ENCODE measurements around the gene SRGAP1. TPM values are rescaled to one million over a fixed set of nuclear protein-coding genes. Genes with fewer than 3 reads are reported as not detected.

The SRGAP1 gene
- total and polyA plus RNA-seq, 8 donors = 2.5 to 13.3 (median 7.5) TPM

DNA sequence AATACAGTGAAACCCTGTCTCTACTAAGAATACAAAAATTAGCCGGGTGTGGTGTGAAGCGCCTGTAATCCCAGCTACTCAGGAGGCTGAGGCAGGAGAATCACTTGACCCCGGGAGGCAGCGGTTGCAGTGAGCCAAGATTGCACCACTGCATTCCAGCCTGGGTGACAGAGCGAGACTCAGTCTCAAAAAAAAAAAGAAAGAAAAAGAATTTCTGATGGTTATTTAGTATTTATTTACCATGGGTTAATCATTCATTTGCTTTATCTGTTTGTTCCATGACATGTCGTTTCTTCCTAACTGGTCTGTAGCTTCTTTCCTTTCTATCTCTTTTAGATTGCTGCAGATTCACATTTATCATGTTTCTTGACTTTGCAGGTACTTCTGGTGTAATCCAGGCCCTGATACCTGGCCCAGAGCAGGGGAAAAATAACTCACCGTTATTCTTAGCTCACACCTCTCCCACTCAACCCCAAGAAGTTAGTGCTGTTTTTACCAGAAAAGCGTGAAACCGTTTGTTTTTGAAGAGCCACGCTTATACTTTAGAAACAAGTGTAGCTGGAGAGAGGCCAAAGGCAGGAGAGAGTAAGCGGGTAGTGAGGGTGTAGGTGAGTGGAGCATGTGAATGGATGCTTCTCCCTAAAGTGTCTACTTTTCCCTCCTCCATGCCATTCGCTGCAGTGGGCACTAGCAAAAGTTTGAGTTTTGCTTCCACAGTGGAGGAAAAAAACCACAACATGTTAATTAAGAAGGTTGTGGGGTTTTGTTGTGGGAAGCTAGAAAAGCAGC is 45.4 kb downstream of the SRGAP1 start:
- no peaks in the 10 kb centered on the region for H3K9me3 ChIP-seq
- ATAC-seq = peak in 2 of 4 donors; percentile 12 to 14
- TF ChIP-seq CTCF (IDR thresholded peaks at IDR 0.05) = no peak
- H3K36me3 ChIP-seq = no peaks in the 10 kb centered on the region
- no peak for DNase-seq
- no peaks in the 10 kb centered on the region for H3K27me3 ChIP-seq
- no peak overlapping the region for H3K4me3 ChIP-seq
- no peak for FAIRE-seq
- 69 to 71% methylated on average over 12 of the region's 12 CpGs for WGBS, 2 donors
- intact Hi-C loops (cut with DNase I) = loop anchor here in 1 of 3 donors (5.0 kb wide), 1 partner anchor 152 kb away; no protein-coding TSS in a partner anchor
- H3K27ac ChIP-seq = peak overlapping the region in 1 of 4 donors; percentile 16
- peaks cover 0 to 5% (median 0%) of the 10 kb centered on the region in 3 donors for H3K4me1 ChIP-seq

DNA sequence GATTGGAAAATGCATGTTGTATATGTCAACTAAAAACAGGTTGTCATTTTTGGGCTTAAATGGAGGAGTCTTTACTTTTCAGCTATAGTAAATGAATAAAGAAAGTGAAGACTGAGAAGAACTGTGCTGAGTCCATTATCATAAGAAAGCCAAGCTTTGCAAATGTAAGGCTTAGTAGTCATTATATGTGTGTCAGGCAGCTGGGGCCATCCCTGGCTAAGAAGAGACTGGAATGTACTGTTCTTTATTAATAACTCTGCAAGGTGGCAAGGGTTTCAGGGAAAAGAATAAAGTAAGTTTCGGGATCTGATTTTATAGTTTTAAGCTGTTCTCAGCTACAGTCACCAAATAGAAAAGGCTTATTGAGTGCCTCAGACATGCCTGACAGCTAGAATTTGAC is 48.7 kb downstream of the SRGAP1 start:
- no peaks in the 10 kb centered on the region for H3K36me3 ChIP-seq
- no peak for FAIRE-seq

GRCh38 chr12:63894132-63894531 is 49.6 kb downstream of the SRGAP1 start:
- DNase-seq (no peak), ATAC-seq (no peak), FAIRE-seq (no peak)
- Histone ChIP-seq H3K4me1 (peaks cover 24 to 29% (median 26%) of the 10 kb centered on the region in 3 donors), H3K9me3 (no peaks in the 10 kb centered on the region), H3K27ac (no peak overlapping the region), H3K4me3 (no peak overlapping the region), H3K36me3 (no peaks in the 10 kb centered on the region), H3K27me3 (no peaks in the 10 kb centered on the region)
- WGBS, 2 donors = 71 to 76% methylated on average over 3 of the region's 3 CpGs
- intact Hi-C loops (cut with DNase I) = no loop called here
- no peak for TF ChIP-seq CTCF (IDR thresholded peaks at IDR 0.05)

More for the DNA sequence above, 48.7 kb downstream of the SRGAP1 start:
- DNase-seq = no peak
- intact Hi-C loops (cut with DNase I) = no loop called here
- TF ChIP-seq CTCF (IDR thresholded peaks at IDR 0.05) = no peak
- Histone ChIP-seq H3K4me1 (peaks cover 16 to 23% (median 18%) of the 10 kb centered on the region in 3 donors), H3K9me3 (no peaks in the 10 kb centered on the region), H3K27ac (no peak overlapping the region), H3K27me3 (no peaks in the 10 kb centered on the region), H3K4me3 (no peak overlapping the region)
- WGBS, 2 donors = 88 to 98% methylated on average over 1 of the region's 1 CpG
- no peak for ATAC-seq

DNA sequence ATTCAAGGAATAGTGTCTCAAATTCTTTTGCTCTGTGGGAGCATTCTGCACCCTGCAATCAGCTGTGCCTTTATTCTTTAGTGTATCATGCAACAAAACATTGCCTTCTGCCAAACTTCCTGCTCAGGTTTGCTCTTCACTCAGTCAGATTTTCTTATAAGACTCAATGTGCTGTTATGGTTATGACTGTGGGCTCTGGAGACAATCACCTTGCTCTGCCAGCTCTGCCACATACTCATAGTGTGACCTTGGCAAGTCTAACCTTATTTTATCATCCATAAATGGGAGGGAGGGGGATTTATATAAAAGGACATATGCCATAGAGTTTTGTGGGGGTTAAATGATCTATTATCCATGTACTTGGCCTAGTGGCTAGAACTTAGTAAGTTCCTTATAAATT is 51.3 kb downstream of the SRGAP1 start:
- FAIRE-seq = no peak
- no peak for TF ChIP-seq CTCF (IDR thresholded peaks at IDR 0.05)

DNA sequence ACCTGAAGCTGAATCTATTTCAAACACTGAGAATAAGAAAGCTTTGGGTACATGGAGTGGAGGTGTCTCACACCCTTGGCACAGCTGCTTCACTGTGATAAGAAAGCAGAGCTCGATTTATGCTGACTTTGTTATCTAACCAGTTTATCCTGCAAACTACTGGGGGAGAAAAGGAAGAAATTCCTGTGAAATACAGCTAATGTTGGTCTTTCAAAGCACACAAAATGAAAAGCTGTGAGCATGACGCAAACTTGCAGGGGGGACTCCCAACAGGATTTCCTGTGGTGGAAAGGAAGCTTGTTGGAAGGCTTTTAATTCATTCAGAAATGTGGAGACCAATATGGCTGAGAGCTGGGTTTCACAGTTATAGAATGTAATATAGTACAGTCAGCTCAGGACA is 53.4 kb downstream of the SRGAP1 start:
- FAIRE-seq (no peak), ATAC-seq (peak; percentile 26 to 56 (median 54)), DNase-seq (no peak)
- intact Hi-C loops (cut with DNase I) = no loop called here
- no peak for TF ChIP-seq CTCF (IDR thresholded peaks at IDR 0.05)
- H3K27me3 ChIP-seq = no peaks in the 10 kb centered on the region
- 16 to 19% methylated on average over 2 of the region's 2 CpGs for WGBS, 2 donors
- H3K27ac ChIP-seq = peak overlapping the region; percentile 44 to 85 (median 66)
- no peaks in the 10 kb centered on the region for H3K36me3 ChIP-seq
- peak overlapping the region in 1 of 4 donors; percentile 4 for H3K4me3 ChIP-seq
- no peaks in the 10 kb centered on the region for H3K9me3 ChIP-seq
- H3K4me1 ChIP-seq = peaks cover 32 to 43% (median 36%) of the 10 kb centered on the region in 3 donors

More for the DNA sequence above, 51.3 kb downstream of the SRGAP1 start:
- no peak overlapping the region for H3K27ac ChIP-seq
- H3K9me3 ChIP-seq = no peaks in the 10 kb centered on the region
- intact Hi-C loops (cut with DNase I) = no loop called here
- ATAC-seq = no peak
- H3K36me3 ChIP-seq = no peaks in the 10 kb centered on the region
- no peaks in the 10 kb centered on the region for H3K27me3 ChIP-seq
- H3K4me1 ChIP-seq = peaks cover 27 to 35% (median 28%) of the 10 kb centered on the region in 3 donors
- H3K4me3 ChIP-seq = no peak overlapping the region
- no peak for DNase-seq
